ENCODE measurements around the gene GRK4.

Gene GRK4

DNA sequence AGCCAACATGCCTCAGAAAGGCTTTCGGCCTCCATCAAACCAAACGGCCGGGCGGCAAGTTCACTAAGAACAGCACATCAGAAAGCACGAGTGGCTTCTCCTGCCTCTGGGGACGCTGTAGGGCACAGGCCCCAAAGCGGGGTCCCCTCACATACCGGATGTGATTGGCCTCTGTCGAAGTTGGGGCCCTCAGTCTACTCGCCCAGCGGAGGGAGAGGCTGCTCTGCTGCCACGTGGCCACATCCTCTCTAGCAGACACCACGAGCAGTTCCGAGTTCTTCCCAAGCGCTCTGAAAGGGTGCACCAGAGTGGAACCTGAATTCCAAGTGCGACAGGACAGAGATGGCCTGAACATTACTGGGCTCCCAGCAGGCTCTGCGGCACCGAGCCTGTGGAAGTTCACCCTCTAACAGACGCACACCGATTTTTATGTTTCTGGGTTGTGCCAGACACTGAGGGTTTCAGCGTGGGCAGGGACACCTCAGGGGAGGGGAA lies 21.3 kb upstream of the GRK4 start:
- no peak overlapping the region for H3K27ac ChIP-seq (replicated peaks)
- no peaks in the 10 kb centered on the region for H3K27me3 ChIP-seq (ENCODE audit: insufficient read depth, poor library complexity, severe bottlenecking)
- TF ChIP-seq, protein P1, sequence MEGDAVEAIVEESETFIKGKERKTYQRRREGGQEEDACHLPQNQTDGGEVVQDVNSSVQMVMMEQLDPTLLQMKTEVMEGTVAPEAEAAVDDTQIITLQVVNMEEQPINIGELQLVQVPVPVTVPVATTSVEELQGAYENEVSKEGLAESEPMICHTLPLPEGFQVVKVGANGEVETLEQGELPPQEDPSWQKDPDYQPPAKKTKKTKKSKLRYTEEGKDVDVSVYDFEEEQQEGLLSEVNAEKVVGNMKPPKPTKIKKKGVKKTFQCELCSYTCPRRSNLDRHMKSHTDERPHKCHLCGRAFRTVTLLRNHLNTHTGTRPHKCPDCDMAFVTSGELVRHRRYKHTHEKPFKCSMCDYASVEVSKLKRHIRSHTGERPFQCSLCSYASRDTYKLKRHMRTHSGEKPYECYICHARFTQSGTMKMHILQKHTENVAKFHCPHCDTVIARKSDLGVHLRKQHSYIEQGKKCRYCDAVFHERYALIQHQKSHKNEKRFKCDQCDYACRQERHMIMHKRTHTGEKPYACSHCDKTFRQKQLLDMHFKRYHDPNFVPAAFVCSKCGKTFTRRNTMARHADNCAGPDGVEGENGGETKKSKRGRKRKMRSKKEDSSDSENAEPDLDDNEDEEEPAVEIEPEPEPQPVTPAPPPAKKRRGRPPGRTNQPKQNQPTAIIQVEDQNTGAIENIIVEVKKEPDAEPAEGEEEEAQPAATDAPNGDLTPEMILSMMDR (IDR thresholded peaks at IDR 0.05; ENCODE audit: insufficient read depth, low read length) = no peak
- TF ChIP-seq GABPA (IDR thresholded peaks at IDR 0.05; ENCODE audit: low read depth) (no peak), SPI1 (IDR thresholded peaks at IDR 0.05; ENCODE audit: borderline replicate concordance, low read depth) (no peak), POLR2AphosphoS5 (IDR thresholded peaks at IDR 0.05; ENCODE audit: low read depth) (no peak)
- TF ChIP-seq, protein P2, sequence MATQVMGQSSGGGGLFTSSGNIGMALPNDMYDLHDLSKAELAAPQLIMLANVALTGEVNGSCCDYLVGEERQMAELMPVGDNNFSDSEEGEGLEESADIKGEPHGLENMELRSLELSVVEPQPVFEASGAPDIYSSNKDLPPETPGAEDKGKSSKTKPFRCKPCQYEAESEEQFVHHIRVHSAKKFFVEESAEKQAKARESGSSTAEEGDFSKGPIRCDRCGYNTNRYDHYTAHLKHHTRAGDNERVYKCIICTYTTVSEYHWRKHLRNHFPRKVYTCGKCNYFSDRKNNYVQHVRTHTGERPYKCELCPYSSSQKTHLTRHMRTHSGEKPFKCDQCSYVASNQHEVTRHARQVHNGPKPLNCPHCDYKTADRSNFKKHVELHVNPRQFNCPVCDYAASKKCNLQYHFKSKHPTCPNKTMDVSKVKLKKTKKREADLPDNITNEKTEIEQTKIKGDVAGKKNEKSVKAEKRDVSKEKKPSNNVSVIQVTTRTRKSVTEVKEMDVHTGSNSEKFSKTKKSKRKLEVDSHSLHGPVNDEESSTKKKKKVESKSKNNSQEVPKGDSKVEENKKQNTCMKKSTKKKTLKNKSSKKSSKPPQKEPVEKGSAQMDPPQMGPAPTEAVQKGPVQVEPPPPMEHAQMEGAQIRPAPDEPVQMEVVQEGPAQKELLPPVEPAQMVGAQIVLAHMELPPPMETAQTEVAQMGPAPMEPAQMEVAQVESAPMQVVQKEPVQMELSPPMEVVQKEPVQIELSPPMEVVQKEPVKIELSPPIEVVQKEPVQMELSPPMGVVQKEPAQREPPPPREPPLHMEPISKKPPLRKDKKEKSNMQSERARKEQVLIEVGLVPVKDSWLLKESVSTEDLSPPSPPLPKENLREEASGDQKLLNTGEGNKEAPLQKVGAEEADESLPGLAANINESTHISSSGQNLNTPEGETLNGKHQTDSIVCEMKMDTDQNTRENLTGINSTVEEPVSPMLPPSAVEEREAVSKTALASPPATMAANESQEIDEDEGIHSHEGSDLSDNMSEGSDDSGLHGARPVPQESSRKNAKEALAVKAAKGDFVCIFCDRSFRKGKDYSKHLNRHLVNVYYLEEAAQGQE (IDR thresholded peaks at IDR 0.05; ENCODE audit: insufficient replicate concordance, low read depth) = no peak
- DNase-seq (ENCODE audit: low read depth in 1 of 2, low spot score in 1 of 2) = no peak
- no peak overlapping the region for H3K4me3 ChIP-seq (replicated peaks; ENCODE audit: insufficient read depth, low read length)

DNA sequence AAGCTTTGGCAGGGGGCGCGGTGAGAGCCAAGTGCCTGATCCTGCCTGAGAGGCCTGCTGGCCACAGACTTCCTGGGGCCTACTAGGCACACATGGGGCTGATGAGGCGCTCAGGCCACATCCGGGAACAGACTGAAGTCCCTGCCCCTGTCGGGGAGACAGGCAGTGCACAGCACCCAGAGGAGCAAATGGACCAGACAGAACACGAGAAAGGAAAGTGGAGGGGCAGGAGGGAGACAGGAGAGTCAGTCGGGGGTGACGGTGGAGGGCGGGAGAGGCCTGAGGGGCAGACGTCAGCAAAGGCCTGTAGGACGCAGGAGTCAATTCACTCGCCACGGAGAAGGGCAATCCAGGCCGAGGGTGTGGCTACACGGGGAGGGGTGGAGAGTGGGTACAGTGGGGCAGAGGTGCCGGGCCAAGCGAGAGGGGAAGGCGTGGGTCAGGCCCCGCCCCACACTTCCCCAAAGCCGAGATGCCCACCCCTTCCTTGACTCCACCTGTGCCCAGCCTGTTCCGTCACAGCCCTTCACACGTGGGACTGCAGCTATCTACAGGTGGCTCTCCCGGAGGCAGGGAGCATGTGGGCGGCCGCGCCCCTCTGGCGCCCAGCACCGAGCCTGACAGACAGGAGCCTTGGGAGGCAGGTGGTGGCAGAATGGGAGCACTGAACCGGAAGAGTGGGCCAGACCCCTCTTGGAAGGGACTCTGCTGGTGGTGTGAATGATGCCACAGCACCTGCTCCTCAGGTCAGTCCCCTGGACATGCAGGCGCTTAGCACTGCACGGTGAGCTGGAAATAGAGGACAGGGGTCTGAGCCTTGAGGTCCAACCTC lies 20.6 kb upstream of the GRK4 start:
- no peak for DNase-seq (ENCODE audit: low read depth in 1 of 2, low spot score in 1 of 2)
- Histone ChIP-seq H3K27me3 (ENCODE audit: insufficient read depth, poor library complexity, severe bottlenecking) (no peaks in the 10 kb centered on the region), H3K4me3 (replicated peaks; ENCODE audit: insufficient read depth, low read length) (no peak overlapping the region), H3K27ac (replicated peaks) (no peak overlapping the region)
- TF ChIP-seq GABPA (IDR thresholded peaks at IDR 0.05; ENCODE audit: low read depth) (no peak), SPI1 (IDR thresholded peaks at IDR 0.05; ENCODE audit: borderline replicate concordance, low read depth) (no peak), POLR2AphosphoS5 (IDR thresholded peaks at IDR 0.05; ENCODE audit: low read depth) (peak; percentile 59)
- TF ChIP-seq, protein P2 (IDR thresholded peaks at IDR 0.05; ENCODE audit: insufficient replicate concordance, low read depth) = no peak
- TF ChIP-seq, protein P1 (IDR thresholded peaks at IDR 0.05; ENCODE audit: insufficient read depth, low read length) = no peak

DNA sequence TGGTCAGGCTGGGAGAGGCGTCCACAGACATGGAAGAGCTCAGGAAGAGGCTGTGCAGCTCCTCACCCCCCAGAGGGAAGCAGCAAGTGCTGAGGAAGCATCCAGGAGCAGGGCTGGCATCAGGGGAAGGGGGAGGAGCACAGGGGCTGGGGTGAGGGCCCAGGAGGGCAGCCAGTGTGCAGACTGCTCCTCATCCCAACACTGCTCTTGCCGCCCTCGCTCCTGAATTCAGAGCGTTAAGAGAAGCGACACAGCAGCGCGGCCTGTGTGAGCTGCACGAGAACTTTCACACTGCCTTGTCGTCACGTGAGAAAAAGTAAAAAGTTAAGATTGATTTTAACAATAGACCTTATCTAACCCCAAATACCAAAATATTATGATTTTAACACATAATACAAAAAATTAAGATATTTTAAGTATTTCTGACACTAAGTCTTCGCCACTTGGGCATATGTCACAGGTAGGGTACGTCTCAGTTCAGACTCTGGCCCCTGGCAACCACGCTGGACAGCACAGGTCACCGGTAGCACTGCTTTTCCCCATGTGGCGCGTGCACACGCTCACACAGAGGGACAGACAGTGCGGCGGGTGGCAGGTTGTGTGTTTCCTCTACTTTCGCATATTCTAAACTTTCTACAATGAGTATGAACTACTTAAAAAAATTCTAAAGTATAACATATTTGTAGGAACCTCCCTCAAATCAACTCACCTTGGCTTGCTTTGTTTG lies 19.8 kb upstream of the GRK4 start:
- H3K4me3 ChIP-seq (replicated peaks; ENCODE audit: insufficient read depth, low read length) = no peak overlapping the region
- H3K27ac ChIP-seq (replicated peaks) = no peak overlapping the region
- no peak for TF ChIP-seq POLR2AphosphoS5 (IDR thresholded peaks at IDR 0.05; ENCODE audit: low read depth)
- no peak for TF ChIP-seq SPI1 (IDR thresholded peaks at IDR 0.05; ENCODE audit: borderline replicate concordance, low read depth)
- TF ChIP-seq GABPA (IDR thresholded peaks at IDR 0.05; ENCODE audit: low read depth) = no peak
- TF ChIP-seq, protein P1 (IDR thresholded peaks at IDR 0.05; ENCODE audit: insufficient read depth, low read length) = no peak
- TF ChIP-seq, protein P2 (IDR thresholded peaks at IDR 0.05; ENCODE audit: insufficient replicate concordance, low read depth) = no peak
- DNase-seq (ENCODE audit: low read depth in 1 of 2, low spot score in 1 of 2) = no peak
- no peaks in the 10 kb centered on the region for H3K27me3 ChIP-seq (ENCODE audit: insufficient read depth, poor library complexity, severe bottlenecking)

All from HL-60 (cell line).